CD4-positive, alpha-beta T cell treated with Interleukin-1 beta for 1 hour (primary cell): Measurements from ENCODE around the gene FSTL4.
"Not testable (repeated sequence)": the region's sequence is repeated elsewhere in the genome, so short reads cannot be mapped to it uniquely, and the experiment has no call there.

Experiments used
- DNase-seq, 2 donors: peaks; one replicate each; pipeline ENCODE4 v3.0.0-alpha.2; 2020 to 2022

The FSTL4 gene

GRCh38 chr5:133233616-133234015 lies 378.7 kb downstream of the FSTL4 start:
- DNase-seq: no peak

- no peak for DNase-seq
Observed at GRCh38 chr5:133232911-133233310, 379.4 kb downstream of the FSTL4 start.

GRCh38 chr5:133232435-133232834 lies 379.9 kb downstream of the FSTL4 start:
- no peak for DNase-seq

GRCh38 chr5:133232011-133232410 lies 380.3 kb downstream of the FSTL4 start:
- peak in 1 of 2 donors; percentile 36 for DNase-seq

GRCh38 chr5:133230823-133231578 lies 381.3 kb downstream of the FSTL4 start:
- no peak for DNase-seq

GRCh38 chr5:133229931-133230664 lies 382.2 kb downstream of the FSTL4 start:
- DNase-seq: no peak

- no peak for DNase-seq
Observed at GRCh38 chr5:133228316-133228715, 384.0 kb downstream of the FSTL4 start.

GRCh38 chr5:133227897-133228296 lies 384.4 kb downstream of the FSTL4 start:
- DNase-seq: no peak

GRCh38 chr5:133227082-133227481 lies 385.3 kb downstream of the FSTL4 start:
- DNase-seq: no peak

- DNase-seq: no peak
Observed at GRCh38 chr5:133226186-133226585, 386.2 kb downstream of the FSTL4 start.

- DNase-seq: no peak
Observed at GRCh38 chr5:133225671-133226152, 386.6 kb downstream of the FSTL4 start.

GRCh38 chr5:133222979-133223378 lies 389.4 kb downstream of the FSTL4 start:
- DNase-seq: no peak

GRCh38 chr5:133222521-133222920 lies 389.8 kb downstream of the FSTL4 start:
- DNase-seq: no peak

GRCh38 chr5:133222040-133222439 lies 390.3 kb downstream of the FSTL4 start:
- no peak for DNase-seq

- no peak for DNase-seq
Observed at GRCh38 chr5:133220851-133221674, 391.3 kb downstream of the FSTL4 start.

- no peak for DNase-seq
Observed at GRCh38 chr5:133219296-133219695, 393.0 kb downstream of the FSTL4 start.

GRCh38 chr5:133216138-133216537 lies 396.2 kb downstream of the FSTL4 start:
- not testable (repeated sequence) for DNase-seq

GRCh38 chr5:133214153-133214820 lies 398.1 kb downstream of the FSTL4 start:
- DNase-seq: no peak

- no peak for DNase-seq
Observed at GRCh38 chr5:133205649-133206048, 406.7 kb downstream of the FSTL4 start.

- DNase-seq: no peak
Observed at GRCh38 chr5:133205204-133205603, 407.1 kb downstream of the FSTL4 start.

GRCh38 chr5:133203317-133204305 lies 408.7 kb downstream of the FSTL4 start:
- DNase-seq: no peak
